ENCODE data around the gene PEBP1. TPM values are rescaled to one million over a fixed set of nuclear protein-coding genes. Genes with fewer than 3 reads are reported as not detected.
A peak's percentile ranks its signal among the peaks of the same experiment; 100 is the strongest.

Gene PEBP1
- total RNA-seq, 4 donors from 2014 or later: 465 to 1,340 (median 591) TPM

DNA sequence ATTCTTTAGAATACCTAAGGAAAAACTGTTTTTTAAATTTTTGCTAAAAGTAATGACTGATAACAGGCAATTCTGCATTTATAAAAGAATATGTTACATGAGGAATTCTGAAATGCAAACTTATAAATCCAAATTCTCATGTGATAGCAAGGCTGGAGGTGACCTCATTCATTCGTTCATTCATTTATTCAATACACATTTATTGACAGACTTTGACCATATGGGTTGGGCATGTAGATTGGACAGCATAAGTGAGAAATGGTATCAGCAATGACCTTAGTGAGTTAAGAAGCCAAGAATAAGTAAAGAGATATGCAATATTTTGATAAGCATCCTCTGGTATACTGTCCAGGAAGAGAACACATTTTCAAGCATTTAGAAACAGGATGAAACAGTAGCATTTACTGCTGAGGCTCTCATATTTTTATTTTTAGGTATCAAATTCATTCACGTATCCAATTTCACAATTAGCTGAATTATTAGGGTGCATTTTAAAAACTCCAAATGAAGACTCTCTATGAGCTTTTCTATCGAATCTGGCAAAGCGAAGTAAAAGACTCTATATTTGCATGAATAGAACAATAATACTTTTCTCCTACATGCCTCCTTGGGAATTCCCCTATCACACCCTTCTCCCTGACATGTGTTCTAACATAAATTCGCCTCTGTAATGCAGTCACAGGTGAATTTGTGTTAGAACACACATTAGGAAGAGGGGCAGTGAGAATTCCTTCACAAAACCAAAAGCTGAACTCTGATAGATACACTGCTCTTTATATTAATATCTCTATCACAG is 49.9 kb downstream of the PEBP1 start:
- no peak overlapping the region for H3K27ac ChIP-seq
- no peaks in the 10 kb centered on the region for H3K27me3 ChIP-seq
- H3K4me3 ChIP-seq: no peak overlapping the region
- H3K9me3 ChIP-seq: no peaks in the 10 kb centered on the region
- no peak for TF ChIP-seq POLR2A (IDR thresholded peaks at IDR 0.05)
- TF ChIP-seq, protein P1, sequence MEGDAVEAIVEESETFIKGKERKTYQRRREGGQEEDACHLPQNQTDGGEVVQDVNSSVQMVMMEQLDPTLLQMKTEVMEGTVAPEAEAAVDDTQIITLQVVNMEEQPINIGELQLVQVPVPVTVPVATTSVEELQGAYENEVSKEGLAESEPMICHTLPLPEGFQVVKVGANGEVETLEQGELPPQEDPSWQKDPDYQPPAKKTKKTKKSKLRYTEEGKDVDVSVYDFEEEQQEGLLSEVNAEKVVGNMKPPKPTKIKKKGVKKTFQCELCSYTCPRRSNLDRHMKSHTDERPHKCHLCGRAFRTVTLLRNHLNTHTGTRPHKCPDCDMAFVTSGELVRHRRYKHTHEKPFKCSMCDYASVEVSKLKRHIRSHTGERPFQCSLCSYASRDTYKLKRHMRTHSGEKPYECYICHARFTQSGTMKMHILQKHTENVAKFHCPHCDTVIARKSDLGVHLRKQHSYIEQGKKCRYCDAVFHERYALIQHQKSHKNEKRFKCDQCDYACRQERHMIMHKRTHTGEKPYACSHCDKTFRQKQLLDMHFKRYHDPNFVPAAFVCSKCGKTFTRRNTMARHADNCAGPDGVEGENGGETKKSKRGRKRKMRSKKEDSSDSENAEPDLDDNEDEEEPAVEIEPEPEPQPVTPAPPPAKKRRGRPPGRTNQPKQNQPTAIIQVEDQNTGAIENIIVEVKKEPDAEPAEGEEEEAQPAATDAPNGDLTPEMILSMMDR (IDR thresholded peaks at IDR 0.05): no peak
- H3K4me1 ChIP-seq: peaks cover 0 to 4% (median 0%) of the 10 kb centered on the region in 4 donors
- no peak for DNase-seq
- peaks cover 0 to 11% (median 0%) of the 10 kb centered on the region in 3 donors for H3K36me3 ChIP-seq

DNA sequence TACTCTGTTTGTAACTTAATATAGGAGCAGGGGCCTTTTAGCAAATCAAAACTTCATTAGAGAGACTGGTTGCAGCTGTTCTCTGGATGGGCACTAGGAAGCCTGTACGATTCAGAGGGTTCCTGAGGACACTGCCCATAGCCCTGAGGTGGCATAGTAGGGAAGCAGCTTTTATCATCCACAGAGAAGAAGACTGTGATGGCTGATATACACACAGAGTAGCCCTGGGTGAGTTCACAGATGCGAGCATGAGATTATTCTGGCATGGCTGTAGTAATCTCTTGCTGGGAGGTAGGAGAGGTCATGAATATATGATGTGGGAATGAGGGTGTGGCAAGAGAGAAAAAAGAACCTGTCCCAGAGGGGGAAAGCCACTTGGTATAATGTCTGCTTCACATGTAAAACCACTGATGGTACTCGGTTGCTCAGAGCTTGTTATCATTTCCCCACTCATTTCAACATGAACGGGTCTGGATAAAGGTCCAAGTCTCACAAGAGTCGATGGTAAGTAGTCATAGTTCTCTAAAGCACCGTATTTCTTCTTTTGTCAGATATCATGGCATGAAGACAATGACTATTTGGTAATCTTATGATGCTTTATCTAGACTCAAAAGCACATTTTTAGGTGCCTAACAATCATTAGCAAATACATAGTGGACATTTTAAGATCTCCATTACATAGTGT is 52.0 kb downstream of the PEBP1 start:
- peaks cover 0 to 4% (median 0%) of the 10 kb centered on the region in 4 donors for H3K4me1 ChIP-seq
- H3K4me3 ChIP-seq: no peak overlapping the region
- H3K27ac ChIP-seq: no peak overlapping the region

DNA sequence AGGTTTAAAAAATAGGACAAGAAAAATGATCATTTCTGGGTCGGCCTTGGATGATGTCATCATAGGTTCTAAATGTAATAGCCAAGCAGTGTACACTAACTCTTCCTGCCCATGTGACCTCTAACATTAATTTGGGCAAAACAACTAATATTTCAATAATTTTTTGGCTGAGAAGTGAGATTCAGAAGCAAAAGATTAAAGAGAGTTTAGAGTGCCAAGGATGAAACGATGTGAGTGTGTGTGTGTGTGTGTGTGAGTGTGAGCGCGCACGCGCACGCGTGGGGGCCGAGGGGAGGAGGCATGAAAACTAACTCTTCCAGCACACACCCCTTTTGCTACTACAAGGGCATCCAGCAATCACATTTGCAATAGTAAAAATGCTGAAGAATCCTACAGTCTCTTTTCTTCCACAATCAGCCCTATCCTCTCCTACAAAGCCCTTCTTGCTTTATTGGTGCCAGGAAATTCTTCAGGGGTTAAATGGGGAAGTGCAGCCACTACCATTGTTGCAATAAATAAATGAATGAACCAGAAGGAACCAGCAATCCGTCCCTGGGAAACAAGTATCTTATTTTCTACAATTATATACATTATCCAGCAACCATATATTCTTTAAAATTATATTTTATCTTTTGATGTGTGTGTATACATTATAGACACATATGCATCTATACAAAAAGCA is 52.9 kb downstream of the PEBP1 start:
- Histone ChIP-seq H3K36me3 (peaks cover 0 to 14% (median 0%) of the 10 kb centered on the region in 3 donors), H3K4me3 (no peak overlapping the region), H3K27me3 (no peaks in the 10 kb centered on the region), H3K27ac (peak overlapping the region in 1 of 4 donors; percentile 24), H3K9me3 (no peaks in the 10 kb centered on the region), H3K4me1 (peaks cover 0 to 4% (median 0%) of the 10 kb centered on the region in 4 donors)
- no peak for TF ChIP-seq POLR2A (IDR thresholded peaks at IDR 0.05)
- TF ChIP-seq, protein P1 (IDR thresholded peaks at IDR 0.05): no peak
- DNase-seq: no peak

More for the DNA sequence above, 52.0 kb downstream of the PEBP1 start:
- Histone ChIP-seq H3K27me3 (no peaks in the 10 kb centered on the region), H3K36me3 (peaks cover 0 to 6% (median 0%) of the 10 kb centered on the region in 3 donors), H3K9me3 (no peaks in the 10 kb centered on the region)
- TF ChIP-seq, protein P1 (IDR thresholded peaks at IDR 0.05): no peak
- TF ChIP-seq POLR2A (IDR thresholded peaks at IDR 0.05): no peak
- no peak for DNase-seq

DNA sequence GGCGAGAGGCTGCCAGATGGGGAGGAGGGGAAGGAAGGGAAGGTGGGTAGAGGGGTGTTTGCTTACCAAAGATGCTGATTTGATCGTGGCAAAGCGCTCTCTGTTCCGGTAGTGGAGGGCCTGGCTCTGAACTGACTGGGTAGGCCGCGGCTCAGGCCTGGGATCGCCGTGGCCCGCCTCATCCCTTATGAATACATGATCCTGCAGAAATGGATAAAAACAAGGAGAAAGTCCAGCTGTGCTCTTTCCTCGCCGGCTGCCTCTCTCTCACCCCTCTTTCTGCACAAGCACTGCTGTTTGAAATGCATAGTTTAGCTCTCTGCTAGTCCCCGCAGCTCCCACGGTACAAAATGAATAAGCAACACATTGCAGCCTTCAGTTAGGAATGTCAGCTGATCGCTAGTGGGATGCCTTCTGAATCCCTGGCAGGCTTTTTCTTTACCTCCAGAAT is 53.8 kb downstream of the PEBP1 start:
- H3K27me3 ChIP-seq: no peaks in the 10 kb centered on the region
- peak overlapping the region in 2 of 4 donors; percentile 36 to 50 for H3K27ac ChIP-seq
- TF ChIP-seq, protein P1 (IDR thresholded peaks at IDR 0.05): no peak
- TF ChIP-seq POLR2A (IDR thresholded peaks at IDR 0.05): no peak
- peak overlapping the region in 1 of 4 donors; percentile 2 for H3K4me3 ChIP-seq
- H3K36me3 ChIP-seq: peaks cover 0 to 22% (median 0%) of the 10 kb centered on the region in 3 donors
- no peaks in the 10 kb centered on the region for H3K9me3 ChIP-seq
- DNase-seq: no peak
- no peaks in the 10 kb centered on the region for H3K4me1 ChIP-seq

DNA sequence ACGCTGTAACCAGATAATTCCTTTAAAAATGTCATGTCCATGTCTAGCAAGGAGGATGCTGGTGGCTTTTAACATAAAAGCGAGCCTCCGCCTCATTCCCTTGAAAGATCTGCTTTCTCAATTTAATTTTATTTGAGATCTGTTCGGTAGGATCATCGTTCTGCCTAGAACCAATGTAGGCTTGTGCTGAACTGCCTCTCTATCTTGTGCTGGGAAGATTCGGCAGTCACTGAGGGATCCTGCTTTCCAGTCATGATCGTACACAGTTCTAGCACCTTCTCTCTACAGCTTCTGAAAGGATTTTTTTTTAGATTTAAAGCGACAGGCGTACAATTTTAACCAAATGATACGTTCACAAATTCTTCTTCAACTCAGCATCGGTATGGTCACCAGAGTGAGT is 54.3 kb downstream of the PEBP1 start:
- Histone ChIP-seq H3K4me3 (peak overlapping the region in 1 of 4 donors; percentile 2), H3K27me3 (no peaks in the 10 kb centered on the region), H3K9me3 (no peaks in the 10 kb centered on the region), H3K4me1 (no peaks in the 10 kb centered on the region), H3K27ac (peak overlapping the region in 2 of 4 donors; percentile 12 to 50), H3K36me3 (peaks cover 0 to 27% (median 0%) of the 10 kb centered on the region in 3 donors)
- no peak for TF ChIP-seq POLR2A (IDR thresholded peaks at IDR 0.05)
- TF ChIP-seq, protein P1 (IDR thresholded peaks at IDR 0.05): no peak
- DNase-seq: no peak
